ENCODE measurements around the gene GALNS.

DNA sequence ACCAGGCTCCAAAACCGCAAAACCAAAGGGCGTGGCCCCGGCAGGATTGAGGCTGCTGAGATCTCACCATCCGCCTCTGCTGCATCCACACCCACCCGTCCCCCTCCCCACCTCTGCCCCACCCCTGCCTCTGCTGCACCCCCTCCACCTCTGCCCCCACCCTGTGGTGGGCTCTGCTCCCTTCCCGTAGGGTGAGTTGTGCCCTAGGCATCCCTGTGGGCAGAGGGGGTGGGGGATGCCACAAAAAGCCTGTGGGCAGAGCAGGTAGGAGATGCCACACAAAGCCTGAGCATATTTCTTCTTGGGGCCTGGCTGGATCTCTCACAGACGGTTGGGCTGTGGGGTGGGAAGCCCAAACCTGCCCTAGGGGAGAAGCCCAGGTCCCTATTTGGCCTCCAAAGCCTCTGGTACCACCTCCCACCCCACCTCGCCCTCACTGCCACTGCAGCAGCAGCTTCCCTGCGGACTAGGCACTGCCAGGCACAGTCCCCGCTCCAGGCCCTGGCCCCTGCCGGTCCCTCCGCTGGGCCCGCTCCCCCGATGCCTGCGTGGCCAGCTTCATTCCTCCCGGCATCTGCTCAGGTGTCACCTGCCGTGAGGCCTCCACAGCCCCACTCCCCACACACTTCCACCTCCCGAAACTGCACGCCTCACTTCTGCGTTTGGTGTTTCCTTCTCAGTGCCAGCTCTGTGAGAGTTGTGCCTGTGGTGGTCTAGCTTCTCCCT lies 21.0 kb upstream of the GALNS start:
- TF ChIP-seq POLR2A (IDR thresholded peaks at IDR 0.05; ENCODE audit: low read length) (no peak), GATA1 (IDR thresholded peaks at IDR 0.05; ENCODE audit: low read depth, low read length) (no peak)
